Posterior vena cava (tissue), 2 donors: Measurements from ENCODE around the gene FAM184A. TPM values are rescaled to one million over a fixed set of nuclear protein-coding genes. Genes with fewer than 3 reads are reported as not detected.

ENCODE experiments used
- DNase-seq: peaks from one replicate; pipeline ENCODE4 v3.0.0-alpha.2; 2020; ENCODE audit warnings: low spot score
- intact Hi-C, 2 donors: fragments of 100-400 bp; cut with DNase I; formaldehyde crosslinking; loops; one replicate each; pipeline versions ENCODE4 v1.14.1 to v1.14.2; 2022 to 2023
- total RNA-seq, 2 donors: library from RNA; stranded (reverse); fragmentation: NEBNext Ultra II Directional; extraction: Animal tissue kit (Norgen Biotek cat#: 25700); gene quantifications; one replicate each; pipeline ENCODE4 v1.2.1, GENCODE V29; 2021
- donor health status: DM: yes; HTN: yes; CAD: no.
- donor health status: DM: yes; HTN: yes; CAD: no.

Gene FAM184A
- total RNA-seq, 2 donors from 2014 or later: 4.5 to 5.9 TPM

DNA sequence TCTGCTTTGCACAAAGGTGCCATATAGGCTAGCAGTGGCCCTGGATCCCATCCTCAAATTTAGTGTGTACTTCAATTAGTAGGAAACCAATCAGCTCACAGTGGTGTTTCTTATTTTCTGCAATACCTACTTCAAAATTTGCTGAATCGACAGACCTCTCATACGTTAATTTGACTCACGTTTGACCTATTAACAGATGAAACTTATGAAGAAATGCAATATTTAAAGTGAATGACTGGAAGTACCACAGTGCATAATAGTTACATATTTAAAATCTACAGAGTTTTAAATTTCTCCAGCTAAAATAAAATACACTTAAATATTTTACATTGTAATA lies 95.9 kb downstream of the FAM184A start:
- DNase-seq: no peak
- intact Hi-C loops: no loop called here

DNA sequence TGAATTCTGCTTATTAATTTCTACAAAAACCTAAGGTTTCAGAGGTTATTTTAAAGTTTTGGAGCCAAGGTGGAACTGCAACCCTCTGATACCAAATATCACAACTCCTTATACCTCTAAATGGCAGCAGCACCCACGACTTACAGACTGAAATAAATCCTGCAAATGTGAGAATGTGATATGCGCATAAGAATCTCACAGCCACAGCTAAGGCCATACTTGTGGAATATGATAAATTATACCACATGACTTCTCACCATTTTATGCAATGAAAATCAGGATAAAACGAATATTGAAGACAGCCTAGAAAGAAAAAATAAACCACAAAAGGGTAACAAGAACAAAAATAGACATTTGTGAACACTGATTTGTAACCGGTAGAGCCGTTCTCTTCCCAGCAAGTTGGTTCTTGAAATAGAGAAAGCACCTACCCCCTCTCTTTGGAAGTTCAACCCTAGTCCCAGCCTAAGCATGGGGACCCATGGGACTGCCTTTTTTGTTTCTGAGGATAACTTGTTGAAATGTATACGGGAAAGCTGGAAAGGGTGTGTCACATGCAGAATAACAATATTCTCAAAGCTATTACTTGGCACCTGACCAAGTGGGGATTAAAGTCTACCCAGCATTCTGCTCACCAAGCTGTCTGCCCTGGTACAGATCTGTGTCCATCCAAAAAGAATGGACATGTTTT lies 96.4 kb downstream of the FAM184A start:
- DNase-seq: no peak
- intact Hi-C loops: no loop called here

DNA sequence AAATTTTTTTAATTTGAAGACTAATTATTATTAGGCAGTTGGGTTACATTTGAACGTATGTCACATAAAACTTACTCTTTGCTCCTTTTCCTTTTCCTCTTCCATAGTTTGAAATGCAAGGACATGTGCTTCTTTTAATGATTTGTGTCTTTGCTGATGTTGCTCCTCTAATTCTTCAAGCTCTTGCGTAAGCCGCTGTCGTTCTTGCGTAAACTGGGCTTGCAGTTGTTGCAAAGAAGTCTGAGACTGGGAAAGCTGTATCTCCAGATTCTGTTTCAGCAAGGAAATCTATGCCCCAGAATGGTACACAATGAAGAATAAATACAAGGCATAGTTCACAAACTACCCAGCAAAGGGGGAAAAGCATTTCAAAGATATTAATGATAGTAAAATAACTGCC lies 98.4 kb downstream of the FAM184A start:
- peak; percentile 70 for DNase-seq
- intact Hi-C loops: no loop called here

DNA sequence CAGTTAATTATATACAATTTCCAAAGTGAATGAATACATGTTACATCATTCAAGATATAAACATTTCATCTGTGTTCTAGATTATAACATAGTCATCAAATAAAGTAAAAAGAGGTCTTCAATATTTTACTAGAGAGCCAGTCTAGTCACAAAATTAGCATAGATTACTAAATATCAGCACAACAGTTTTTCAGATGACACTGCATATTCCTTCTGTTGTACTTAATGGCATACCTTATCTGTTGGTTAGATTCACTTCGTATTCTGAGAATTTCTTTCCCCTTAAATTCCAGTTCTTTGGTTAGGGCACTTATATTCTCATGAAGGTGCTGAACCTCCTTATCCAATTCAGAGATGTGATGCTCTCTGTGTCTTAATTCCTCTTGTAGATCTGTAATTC lies 103.7 kb downstream of the FAM184A start:
- intact Hi-C loops: no loop called here
- no peak for DNase-seq

DNA sequence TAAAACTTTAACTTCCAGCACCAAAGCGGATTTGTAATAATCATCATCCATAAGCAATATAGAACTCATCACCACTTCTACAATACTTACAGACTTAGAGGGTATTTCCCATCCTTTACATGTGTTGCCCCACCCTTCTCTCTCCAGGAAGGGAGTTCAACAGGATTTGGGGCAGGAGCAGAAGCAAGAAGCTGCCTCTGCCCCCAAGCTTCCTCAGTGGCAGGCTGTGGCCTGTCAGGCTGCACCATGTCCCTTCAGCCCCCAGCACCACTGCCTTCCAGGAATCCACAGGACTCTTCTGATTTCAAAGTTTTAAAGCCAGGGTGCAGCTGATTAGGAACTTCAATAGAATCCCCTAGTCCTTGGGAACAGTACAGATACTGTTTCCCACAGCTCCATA lies 106.8 kb downstream of the FAM184A start:
- intact Hi-C loops: no loop called here

DNA sequence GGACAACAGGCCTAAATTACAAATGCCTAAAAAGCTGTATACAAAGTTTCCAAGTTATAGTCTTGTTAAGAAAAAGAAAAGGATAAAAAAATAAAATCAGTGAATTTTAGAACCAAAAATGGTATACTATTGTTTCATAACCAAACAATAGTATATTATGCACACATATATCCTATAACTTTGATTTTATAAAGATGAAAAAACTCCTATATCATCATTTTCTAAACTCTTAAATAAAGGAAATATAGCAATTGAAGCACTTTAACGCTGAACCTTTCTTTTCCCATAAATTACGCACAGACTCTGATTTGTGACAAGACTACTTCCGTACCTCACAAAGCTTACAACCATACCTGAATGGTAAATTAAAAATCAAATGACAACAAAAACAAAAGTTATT lies 107.6 kb downstream of the FAM184A start:
- DNase-seq: no peak
- intact Hi-C loops: no loop called here

More for the DNA sequence above, 106.8 kb downstream of the FAM184A start:
- DNase-seq: no peak

DNA sequence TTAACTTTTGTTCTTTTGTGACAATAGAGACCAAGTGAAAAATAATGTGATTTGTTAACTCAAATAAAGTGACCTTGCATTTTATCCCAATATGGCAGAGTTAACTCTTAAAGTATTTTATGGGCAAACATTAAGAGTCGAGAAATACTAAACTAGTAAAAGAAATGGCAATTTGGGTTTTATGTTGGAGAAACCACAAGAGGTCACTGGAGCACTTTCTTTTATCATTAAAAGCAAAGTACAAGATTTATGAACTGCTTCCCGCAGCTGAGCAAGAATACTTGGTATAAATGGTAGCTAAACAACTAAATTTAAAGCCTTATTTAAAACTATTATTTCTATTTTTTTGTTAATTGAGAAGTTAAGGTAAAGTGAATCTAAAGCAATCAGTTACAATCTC lies 110.0 kb downstream of the FAM184A start:
- intact Hi-C loops: loop anchor here (5.0 kb wide), 1 partner anchor 144 kb away; no protein-coding TSS in a partner anchor
- no peak for DNase-seq

DNA sequence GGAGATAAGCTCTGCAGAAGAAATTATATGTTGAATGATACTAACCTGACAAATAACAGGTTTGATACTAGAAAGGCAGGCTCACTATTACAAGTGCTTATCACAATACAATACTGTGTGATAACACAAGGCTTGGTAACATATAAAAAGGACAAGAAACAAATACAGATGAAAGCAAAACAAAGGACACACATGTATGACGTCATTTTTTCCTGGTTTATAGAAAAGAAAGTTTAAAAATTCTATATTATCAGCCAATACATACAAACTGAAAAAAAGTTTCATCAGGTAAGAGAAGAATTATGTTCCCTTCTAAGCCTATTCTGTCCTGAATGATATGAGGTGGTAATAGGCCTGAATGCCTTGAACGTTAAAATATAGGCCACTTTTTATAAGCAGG lies 111.2 kb downstream of the FAM184A start:
- intact Hi-C loops: loop anchor here (5.0 kb wide), 1 partner anchor 145 kb away; no protein-coding TSS in a partner anchor
- DNase-seq: no peak

DNA sequence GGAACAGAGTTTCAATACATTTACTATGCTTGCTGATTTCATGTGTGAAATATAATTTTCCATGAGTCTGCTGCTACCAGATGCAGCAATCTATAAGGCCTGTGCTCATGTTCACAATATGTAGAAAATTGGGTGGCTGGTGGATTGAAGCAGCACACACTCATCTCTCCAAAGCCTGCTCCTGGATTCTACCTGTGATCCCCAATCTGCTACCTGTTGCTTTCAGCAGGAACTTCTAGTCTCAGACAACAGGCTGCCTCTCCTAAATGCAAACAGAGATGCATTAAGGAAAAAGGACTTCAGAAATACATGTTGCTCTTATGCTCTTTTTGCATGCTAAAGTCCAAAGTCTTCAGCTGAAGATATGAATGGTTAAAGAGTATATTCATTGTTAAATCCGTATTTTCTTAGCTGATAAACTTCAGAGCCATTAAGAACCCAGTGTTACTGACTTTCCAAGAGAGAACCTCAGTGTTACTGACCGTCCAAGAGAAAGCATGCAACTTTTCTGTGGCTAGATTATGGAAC lies 112.6 kb downstream of the FAM184A start:
- intact Hi-C loops: loop anchor here (5.0 kb wide), 1 partner anchor 146 kb away; no protein-coding TSS in a partner anchor
- no peak for DNase-seq

DNA sequence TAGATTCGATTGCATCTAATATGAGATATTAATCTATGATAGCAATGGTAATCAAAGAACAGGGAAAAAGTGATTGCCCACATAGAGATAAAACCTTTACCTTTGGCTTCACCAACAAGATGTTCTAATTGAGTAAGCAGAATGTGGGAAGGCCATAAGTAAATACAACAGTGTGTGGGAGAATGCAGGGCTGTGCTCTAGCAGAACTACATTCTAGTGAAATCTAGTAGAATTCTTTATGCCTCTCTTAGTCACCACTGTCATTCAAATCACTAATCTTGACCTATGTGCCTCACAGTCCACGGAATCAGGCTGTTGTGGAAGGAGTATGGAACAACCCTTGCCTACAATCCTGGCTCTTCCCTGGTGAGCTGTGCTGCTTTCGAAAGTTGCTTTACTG lies 113.1 kb downstream of the FAM184A start:
- intact Hi-C loops: loop anchor here (5.0 kb wide), 1 partner anchor 147 kb away; no protein-coding TSS in a partner anchor
- no peak for DNase-seq

DNA sequence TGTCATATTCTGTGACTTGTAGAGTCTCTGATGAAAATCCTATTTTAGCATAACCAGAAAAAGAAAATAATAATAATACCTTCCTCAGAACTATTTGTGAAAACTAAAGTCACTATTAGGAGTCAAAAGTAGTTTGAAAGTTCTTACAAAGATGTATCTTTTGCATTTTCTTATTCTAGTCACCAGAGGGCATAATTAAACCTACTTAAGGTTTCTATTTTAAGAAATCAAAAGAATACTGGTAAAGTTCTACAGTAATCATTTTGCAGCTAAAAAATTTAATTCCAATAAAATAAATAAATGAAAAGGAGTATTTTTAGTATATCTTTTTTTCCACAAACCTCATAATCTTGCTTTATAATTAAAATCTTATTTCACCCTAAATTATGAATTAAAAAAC lies 115.5 kb downstream of the FAM184A start:
- no peak for DNase-seq
- intact Hi-C loops: no loop called here

DNA sequence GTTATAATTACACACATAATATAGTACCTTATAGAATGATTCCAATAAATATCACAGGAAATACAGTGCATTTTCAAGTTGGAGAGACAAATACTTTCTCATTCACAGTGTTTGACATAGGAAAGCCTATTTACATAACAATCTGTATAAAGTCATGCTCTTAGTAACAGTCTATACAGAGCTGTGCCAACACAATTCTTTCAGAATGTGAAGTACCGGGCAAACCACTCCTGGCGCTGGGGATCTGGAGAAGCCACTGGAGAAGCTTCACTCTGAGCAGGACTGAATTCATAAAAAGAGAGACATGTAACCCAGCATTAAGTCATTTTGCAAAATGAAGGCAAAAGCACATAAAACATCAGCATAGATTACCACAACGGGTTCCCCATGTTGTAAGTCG lies 118.6 kb downstream of the FAM184A start:
- intact Hi-C loops: no loop called here
- DNase-seq: no peak

DNA sequence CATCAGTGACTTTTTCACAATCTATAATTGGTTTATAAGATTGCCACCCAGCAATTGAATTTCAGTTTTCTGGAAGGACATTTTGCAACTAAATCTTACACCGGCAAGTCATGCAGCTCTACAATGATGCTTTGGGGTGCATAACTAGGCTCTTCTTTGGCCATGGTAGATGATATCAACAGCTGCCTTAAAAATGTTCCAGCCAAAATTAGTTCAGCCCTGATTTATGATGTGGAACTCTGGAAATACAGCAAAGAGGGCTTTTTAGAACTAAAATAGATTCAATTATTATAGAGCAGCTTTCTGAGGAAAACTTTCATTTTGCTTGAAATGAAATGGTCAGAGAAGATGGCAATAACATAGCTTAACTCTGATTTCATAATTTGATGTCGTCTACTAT lies 125.1 kb downstream of the FAM184A start:
- DNase-seq: no peak
- intact Hi-C loops: no loop called here

DNA sequence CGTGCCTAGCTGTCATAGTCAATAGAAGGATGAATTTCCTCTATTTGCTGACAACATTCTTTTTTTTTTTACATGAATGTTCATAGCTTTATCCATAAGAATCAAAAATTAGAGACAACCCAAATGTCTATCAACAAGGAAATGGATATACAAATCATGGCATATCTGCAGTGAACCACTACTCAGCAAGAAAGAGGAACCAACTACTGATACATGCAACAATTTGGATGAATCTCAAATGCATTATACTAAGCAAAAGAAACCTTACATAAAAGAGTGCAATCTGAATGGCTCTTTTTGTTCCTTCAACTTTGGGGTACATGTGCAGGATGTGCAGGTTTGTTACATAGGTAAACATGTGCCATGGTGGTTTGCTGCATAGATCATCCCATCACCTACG lies 125.8 kb downstream of the FAM184A start:
- intact Hi-C loops: no loop called here
- no peak for DNase-seq

DNA sequence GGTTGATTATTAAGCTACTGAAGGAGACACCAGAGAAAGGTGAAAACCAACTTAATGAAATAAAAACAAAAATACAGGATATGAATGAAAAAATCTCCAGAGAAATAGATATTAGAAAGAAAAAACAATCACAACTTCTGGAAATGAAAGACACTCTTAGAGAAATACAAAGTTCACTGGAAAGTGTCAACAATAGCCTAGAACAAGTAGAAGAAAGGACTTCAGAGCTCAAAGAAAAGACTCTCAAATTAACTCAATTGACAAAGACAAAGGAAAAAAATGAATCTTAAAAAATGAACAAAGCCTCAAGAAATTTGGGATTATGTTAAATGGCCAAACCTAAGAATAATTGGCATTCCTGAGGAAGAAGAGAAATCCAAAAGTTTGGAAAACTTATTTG lies 133.2 kb downstream of the FAM184A start:
- intact Hi-C loops: no loop called here
- DNase-seq: no peak

DNA sequence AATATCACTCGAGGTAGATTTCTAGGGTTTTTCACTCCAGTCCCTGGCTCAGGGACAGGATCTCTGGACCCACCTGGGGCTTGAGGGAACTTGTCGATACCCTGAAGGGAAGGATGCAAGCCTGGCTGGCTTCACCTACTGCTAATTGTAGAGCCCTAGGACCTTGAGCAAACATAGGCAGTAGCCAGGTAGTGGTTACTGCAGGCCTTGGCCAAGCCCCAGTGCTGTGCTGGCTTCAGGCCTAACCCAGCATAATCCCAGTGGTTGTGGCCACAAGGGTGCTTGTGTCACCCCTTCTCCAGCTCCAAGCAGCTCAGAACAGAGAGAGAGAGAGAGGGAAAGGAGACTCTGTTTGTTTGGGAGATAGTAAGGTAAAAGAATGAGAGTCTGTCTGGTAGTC lies 137.7 kb downstream of the FAM184A start:
- no peak for DNase-seq
- intact Hi-C loops: no loop called here

DNA sequence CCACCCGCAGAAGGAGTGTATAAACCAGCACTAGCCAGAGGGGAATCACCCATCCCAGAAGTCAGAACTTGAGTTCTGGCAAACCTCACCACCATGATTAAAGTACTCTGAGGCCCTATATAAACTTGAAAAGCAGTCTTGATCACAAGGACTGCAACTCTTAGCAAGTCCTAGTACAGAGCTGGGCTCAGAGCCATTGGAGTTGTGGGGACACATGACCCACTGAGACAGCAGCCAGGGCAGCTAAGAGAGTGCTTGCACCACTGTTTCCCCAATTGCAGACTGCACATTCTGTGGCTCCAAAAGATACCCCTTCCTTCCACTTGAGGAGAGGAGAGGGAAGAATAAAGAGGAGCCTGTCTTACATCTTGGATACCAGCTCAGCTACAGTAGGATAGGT lies 138.8 kb downstream of the FAM184A start:
- DNase-seq: no peak
- intact Hi-C loops: no loop called here

DNA sequence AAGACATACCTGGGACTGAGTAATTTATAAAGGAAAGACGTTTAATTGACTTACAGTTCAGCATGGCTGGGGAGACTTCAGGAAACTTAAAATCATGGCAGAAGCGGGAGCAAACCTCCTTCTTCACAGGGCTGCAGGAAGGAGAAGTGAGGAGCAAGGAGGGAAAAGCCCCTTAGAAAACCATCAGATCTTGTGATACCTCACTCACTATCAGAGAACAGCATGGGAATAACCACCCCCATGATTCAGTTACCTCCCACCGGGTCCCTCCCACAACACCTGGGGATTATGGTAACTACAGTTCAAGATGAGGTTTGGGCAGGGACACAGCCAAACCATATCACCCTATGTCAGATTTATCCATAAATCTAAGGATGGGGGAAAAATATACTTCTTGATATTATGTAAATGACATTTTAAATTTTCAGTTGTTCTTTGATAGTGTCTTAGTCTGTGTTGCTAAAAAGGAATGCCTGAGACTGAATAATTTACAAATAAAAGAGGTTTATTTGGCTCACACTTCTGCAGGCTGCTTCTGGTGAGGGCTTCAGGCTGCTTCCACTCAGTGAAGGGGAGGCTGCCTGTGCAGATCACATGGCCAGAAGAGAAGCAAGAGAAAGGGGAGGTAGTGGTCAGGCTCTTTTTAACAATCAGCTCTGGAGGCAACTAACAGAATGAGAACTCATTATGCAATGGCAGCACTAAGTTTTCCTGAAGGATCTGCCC lies 142.3 kb downstream of the FAM184A start:
- intact Hi-C loops: no loop called here
- no peak for DNase-seq

DNA sequence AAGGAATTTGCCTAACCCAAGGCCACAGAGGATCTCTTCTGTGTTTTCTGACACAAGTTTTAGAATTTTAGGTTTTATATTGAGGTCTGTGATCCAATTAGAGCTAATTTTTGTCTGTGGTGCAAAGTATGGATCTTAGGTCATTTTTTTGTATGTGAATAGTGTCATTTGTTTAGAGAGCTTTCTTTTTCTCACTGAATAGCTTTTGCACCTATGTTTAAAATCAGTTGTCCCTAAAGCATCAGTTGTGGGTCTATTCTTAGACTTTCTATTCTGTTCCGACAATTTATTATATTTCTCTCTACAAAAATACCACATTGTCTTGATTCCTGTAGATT lies 143.2 kb downstream of the FAM184A start:
- intact Hi-C loops: no loop called here
- no peak for DNase-seq

DNA sequence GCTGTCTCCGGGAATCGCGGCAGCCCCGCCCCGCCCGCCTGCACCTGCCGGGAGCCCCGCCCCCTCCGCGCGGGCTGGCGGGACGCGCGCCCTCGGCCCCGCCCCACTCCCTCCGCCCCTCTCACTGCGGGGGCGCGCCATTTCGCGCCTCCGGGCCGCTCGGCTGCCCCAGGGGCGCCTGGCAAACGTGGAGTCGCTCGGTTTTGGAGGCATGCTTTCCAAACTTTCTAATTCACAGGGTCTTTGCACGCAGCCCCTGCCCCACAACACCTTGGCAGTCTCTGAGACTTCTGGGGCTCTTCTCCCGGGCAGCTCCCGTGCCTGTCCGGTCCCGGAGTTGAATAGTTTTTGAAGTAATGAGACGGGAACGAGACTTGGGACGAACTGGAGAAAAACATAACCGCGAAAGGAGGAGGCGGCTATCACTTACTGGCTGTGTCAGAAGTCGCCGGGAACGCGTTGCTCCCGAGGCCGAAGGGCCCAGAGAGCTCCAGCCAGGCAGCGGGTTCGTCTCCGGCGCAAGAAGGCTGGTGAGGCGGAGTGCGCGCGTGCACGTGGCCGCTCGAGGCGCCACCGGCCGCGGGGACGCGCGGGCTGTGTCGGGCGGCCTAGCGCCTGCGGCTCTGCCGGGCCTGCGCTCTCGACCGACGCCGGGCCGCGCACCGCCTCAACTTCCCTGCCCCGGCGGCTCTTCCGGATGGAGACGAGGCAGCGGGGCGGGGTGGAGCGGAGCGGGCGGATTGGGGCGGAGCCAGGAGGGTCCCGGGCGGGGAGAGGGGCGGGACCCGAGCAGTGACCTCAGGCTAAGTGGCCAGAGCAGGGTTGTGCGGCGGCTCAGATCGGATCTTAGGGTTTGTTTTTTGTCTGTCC lies 143.8 kb downstream of the FAM184A start, which contains the start of gene MCM9:
Gene MCM9, minus strand, starts transcription at position 699 of the 870 bp plus-strand sequence. CDS start 3,436 bp downstream, outside the sequence.
- intact Hi-C loops: no loop called here

More for the DNA sequence above, 143.8 kb downstream of the FAM184A start, which contains the start of gene MCM9:
- DNase-seq: peak; percentile 98
